Measurements from ENCODE around the gene TRMT10A.

DNA sequence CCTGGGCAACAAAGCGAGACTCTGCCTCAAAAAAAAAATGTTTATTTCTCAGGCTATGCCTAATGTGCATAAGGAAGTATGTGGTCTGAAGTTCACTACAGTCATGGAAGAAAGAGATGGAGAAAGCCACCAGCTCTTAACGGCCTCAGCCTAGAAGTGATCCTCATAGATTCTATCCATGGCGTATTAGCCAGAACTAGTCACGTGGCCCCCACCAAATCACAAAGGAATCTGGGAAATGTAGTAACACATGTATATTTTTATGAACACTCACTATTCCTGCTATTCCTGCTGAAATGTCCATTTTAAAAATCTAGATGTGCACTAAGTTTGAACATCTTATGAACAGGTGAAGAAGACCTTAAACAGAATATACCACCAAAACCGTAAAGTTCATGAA lies 44.6 kb upstream of the TRMT10A start:
- TF ChIP-seq CTCF (IDR thresholded peaks at IDR 0.05) (no peak), POLR2A (IDR thresholded peaks at IDR 0.05) (no peak)
